ENCODE results near the gene ARID3B.

DNA sequence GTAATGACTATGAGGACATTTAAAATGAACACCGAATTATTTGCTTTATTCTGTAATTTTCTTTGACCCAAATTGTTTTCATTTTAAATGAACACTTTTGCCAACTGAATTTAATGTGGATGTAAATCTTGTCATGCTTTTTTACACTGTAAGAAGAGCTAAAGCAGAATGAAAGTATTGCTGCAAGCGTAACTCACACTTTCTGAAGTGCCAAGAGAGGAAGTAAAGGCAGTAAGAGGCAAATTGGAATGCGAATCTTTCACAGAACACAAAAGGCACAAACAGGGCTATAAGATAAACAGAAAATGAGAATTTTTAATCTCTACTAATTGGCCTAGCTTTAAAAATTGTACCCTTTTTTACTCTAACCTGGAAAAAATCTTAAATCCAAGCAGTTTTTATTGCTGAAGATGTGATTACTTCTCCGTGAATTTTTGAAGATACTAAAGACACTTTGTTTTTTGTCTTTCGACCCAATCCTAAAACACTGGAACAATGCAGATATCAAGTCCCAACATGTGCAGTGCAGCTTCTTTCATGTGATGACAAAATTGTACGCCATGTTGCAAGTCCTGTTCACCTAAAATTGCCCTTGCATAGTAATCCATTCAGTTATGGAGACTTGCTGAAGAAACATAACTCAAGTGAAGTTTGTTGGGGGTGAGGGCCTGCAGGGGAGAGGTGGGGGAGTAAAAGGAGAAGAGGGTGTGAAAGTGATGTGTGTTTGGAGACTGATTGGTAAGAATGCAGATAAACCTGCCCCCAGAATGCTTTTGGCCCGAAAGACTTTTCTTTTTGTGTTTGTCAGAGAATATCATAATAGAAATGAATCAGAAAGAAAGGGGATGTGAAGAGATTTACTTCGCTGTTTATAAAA lies 1.4 kb downstream of the ARID3B start:
- TF ChIP-seq SP1 (IDR thresholded peaks at IDR 0.05) (no peak), FOXA1 (IDR thresholded peaks at IDR 0.05) (no peak), BHLHE40 (IDR thresholded peaks at IDR 0.05; ENCODE audit: borderline replicate concordance) (no peak), ZNF384 (IDR thresholded peaks at IDR 0.05) (no peak)
- TF ChIP-seq, protein P1, sequence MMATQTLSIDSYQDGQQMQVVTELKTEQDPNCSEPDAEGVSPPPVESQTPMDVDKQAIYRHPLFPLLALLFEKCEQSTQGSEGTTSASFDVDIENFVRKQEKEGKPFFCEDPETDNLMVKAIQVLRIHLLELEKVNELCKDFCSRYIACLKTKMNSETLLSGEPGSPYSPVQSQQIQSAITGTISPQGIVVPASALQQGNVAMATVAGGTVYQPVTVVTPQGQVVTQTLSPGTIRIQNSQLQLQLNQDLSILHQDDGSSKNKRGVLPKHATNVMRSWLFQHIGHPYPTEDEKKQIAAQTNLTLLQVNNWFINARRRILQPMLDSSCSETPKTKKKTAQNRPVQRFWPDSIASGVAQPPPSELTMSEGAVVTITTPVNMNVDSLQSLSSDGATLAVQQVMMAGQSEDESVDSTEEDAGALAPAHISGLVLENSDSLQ (IDR thresholded peaks at IDR 0.05), result no peak
